H1 (cell line): ENCODE measurements around the gene TECR. TPM values are rescaled to one million over a fixed set of nuclear protein-coding genes. Genes with fewer than 3 reads are reported as not detected.
A peak's percentile ranks its signal among the peaks of the same experiment; 100 is the strongest.

Source experiments
- CBX5 ChIP-seq: fragments of 300-800, 300-1000 bp; sonication (generic); IDR thresholded peaks from 2 replicates; pipeline ENCODE4 v1.7.1; 2016; ENCODE audit warnings: antibody characterized with exemption, low read length, low read depth
- CBX8 ChIP-seq: fragments of 300-800, 300-1000 bp; sonication (generic); IDR thresholded peaks from 2 replicates; pipeline ENCODE4 v1.7.1; 2016; ENCODE audit warnings: low read depth, low read length, borderline replicate concordance
- GTF2F1 ChIP-seq: IDR thresholded peaks from 2 replicates; pipeline ENCODE4 v1.6.1; 2012; ENCODE audit warnings: low read depth, low read length, improper control_type of control experiment, borderline replicate concordance
- JUND ChIP-seq: IDR thresholded peaks from 2 replicates; pipeline ENCODE4 v1.6.1; 2011; ENCODE audit warnings: mild to moderate bottlenecking, improper control_type of control experiment, low read length
- KDM5A ChIP-seq: fragments of 200-600 bp; IDR thresholded peaks from 2 replicates; pipeline ENCODE4 v1.7.1; 2012; ENCODE audit warnings: mild to moderate bottlenecking, low read length, inconsistent platforms, mixed read lengths
- PHF8 ChIP-seq: fragments of 200-600 bp; sonication (generic); conservative IDR thresholded peaks from 2 replicates; pipeline ENCODE4 v1.7.1; 2012; ENCODE audit warnings: low read depth, mild to moderate bottlenecking, inconsistent platforms, low read length, moderate library complexity
- POLR2A ChIP-seq, 2 experiments: IDR thresholded peaks; 1 replicate in 1 of 2; 2 replicates in 1 of 2; pipeline ENCODE4 v1.6.1; 2011; ENCODE audit warnings: low read depth in 2 of 2, low read length in 2 of 2, mild to moderate bottlenecking in 2 of 2; ENCODE audit errors: control extremely low read depth in 1 of 2
- POLR2AphosphoS5 ChIP-seq: IDR thresholded peaks from 2 replicates; pipeline ENCODE4 v1.6.1; 2011; ENCODE audit warnings: low read depth, low read length
- RBBP5 ChIP-seq: IDR thresholded peaks from 2 replicates; pipeline ENCODE4 v1.7.1; 2012; ENCODE audit warnings: low read depth, mild to moderate bottlenecking, inconsistent platforms, low read length, moderate library complexity, borderline replicate concordance
- RNF2 ChIP-seq: fragments of 200-900, 300-1000 bp; sonication (generic); IDR thresholded peaks from 2 replicates; pipeline ENCODE4 v1.7.1; 2016; ENCODE audit warnings: borderline replicate concordance, low read depth, mild to moderate bottlenecking, antibody characterized with exemption, low read length; ENCODE audit not compliant: poor library complexity, severe bottlenecking; ENCODE audit errors: missing control alignments
- SAP30 ChIP-seq: fragments of 300-600 bp; sonication (generic); IDR thresholded peaks from 2 replicates; pipeline ENCODE4 v1.7.1; 2012; ENCODE audit warnings: low read length, moderate library complexity, mild to moderate bottlenecking, inconsistent platforms; ENCODE audit not compliant: insufficient read depth, insufficient replicate concordance
- SIRT6 ChIP-seq: IDR thresholded peaks from one replicate; pipeline ENCODE4 v1.7.1; 2012; ENCODE audit warnings: low read length, inconsistent platforms
- SRF ChIP-seq: IDR thresholded peaks from 2 replicates; pipeline ENCODE4 v1.6.1; 2011; ENCODE audit warnings: mild to moderate bottlenecking, low read depth, low read length, moderate library complexity
- TAF7 ChIP-seq: optimal IDR thresholded peaks from 2 replicates; pipeline ENCODE3; 2011; ENCODE audit warnings: low read depth, mild to moderate bottlenecking, inconsistent platforms, low read length, moderate library complexity, borderline replicate concordance
- polyA plus RNA-seq, 7 experiments: library from polyadenylated mRNA; depleted of rRNA in 3 of 7; stranded (reverse) in 5 of 7; unstranded in 2 of 7; fragments of >200 nt in 5 of 7; fragments of 200-250 nt in 2 of 7; gene quantifications; 1 replicate in 5 of 7; 2 replicates in 1 of 7; 4 replicates in 1 of 7; pipeline versions ENCODE4 v1.2.1 to v1.2.3, GENCODE V29; 2011 to 2013; ENCODE audit warnings: missing spikeins in 2 of 7, mixed read lengths in 2 of 7
- total RNA-seq: library from RNA; stranded (reverse); fragmentation: NEBNext Ultra II Directional; extraction: Animal tissue kit (Norgen Biotek cat#: 25700); gene quantifications from 2 replicates; pipeline ENCODE4 v1.2.1, GENCODE V29; 2021
- TF ChIP-seq, protein P1 (sequence below): IDR thresholded peaks from 2 replicates; pipeline ENCODE4 v1.6.1; 2012; ENCODE audit warnings: low read length, inconsistent platforms

Gene TECR
- total and polyA plus RNA-seq, 2 of the 8 experiments (the other 6 are each of a cell fraction or from before 2014, with no cell fraction given) = 172 to 405 TPM

DNA sequence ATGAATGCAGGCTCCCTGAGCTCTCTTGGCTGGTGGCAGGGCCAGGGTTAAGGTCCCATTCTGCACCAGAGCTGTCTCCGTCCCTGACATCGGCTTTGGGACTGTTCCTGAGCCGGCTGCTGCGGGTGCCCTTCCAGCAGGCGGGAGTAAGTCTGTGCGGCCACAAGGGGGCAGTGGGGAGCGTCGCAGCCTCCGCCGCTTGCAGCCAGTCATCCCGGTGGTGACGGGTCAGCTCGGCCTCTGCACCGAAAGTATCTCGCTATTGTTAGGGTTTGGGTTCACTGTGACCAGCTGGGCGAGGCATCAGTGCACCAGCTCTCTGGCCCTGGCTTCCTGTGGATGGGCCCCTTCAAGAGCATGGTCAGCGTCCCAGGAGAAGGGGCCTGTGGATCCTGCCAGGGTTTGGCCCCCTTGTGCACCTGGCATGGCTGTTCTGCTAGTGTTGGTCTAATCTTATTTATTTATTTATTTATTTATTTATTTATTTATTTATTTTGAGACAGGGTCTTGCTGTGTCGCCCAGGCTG, 27.3 kb downstream of the TECR start (continued):
- TF ChIP-seq POLR2AphosphoS5 (no peak), RNF2 (no peak), GTF2F1 (no peak), CBX8 (no peak), SAP30 (no peak), SIRT6 (no peak), CBX5 (no peak), POLR2A (IDR thresholded peaks at IDR 0.05; ENCODE audit: control extremely low read depth in 1 of 2, low read depth in 2 of 2, low read length in 2 of 2) (no peak), RBBP5 (no peak), SRF (no peak), KDM5A (no peak), JUND (peak; percentile 57; the same call in 1 of the 2 replicates), TAF7 (no peak), PHF8 (no peak)
- TF ChIP-seq, protein P1, sequence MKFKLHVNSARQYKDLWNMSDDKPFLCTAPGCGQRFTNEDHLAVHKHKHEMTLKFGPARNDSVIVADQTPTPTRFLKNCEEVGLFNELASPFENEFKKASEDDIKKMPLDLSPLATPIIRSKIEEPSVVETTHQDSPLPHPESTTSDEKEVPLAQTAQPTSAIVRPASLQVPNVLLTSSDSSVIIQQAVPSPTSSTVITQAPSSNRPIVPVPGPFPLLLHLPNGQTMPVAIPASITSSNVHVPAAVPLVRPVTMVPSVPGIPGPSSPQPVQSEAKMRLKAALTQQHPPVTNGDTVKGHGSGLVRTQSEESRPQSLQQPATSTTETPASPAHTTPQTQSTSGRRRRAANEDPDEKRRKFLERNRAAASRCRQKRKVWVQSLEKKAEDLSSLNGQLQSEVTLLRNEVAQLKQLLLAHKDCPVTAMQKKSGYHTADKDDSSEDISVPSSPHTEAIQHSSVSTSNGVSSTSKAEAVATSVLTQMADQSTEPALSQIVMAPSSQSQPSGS = no peak
